IMR-90 (cell line): ENCODE measurements around the gene RASGRF1.

Experiments
- NFE2L2 ChIP-seq: fragments of 150-350 bp; IDR thresholded peaks from 2 replicates; pipeline ENCODE4 v1.6.1; 2016; ENCODE audit warnings: low read depth, mild to moderate bottlenecking, low read length
- POLR2A ChIP-seq: IDR thresholded peaks from 2 replicates; pipeline ENCODE4 v1.6.1; 2012; ENCODE audit warnings: mild to moderate bottlenecking, low read depth, low read length
- RAD21 ChIP-seq: IDR thresholded peaks from 2 replicates; pipeline ENCODE4 v1.6.1; 2012; ENCODE audit warnings: low read length, improper control_type of control experiment
- SMC3 ChIP-seq: fragments of 150-350 bp; IDR thresholded peaks from 2 replicates; pipeline ENCODE4 v1.6.1; 2016; ENCODE audit warnings: low read depth, mild to moderate bottlenecking, antibody characterized with exemption, low read length, moderate library complexity
- TF ChIP-seq, protein P1 (sequence below): conservative IDR thresholded peaks from 2 replicates; pipeline ENCODE4 v1.5.1; 2012; ENCODE audit warnings: mild to moderate bottlenecking, low read depth, low read length, improper control_type of control experiment

DNA sequence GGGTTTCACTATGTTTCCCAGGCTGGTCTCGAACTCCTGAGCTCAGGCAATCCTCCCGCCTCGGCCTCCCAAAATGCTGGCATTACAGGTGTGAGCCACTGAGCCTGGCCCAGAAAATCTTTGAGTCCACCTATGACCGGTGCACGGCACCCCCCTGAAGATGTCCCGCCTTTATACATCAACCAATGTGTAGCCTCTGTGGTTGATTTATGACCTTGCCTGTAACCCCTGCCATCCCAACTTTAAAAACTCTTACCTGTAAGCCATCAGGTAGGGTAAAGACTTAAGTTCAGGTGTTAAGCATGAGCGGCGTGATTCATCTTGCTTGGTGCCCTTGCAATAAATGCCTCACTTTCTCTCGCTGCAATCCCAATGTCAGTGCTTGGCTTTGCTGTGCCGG, 131.2 kb downstream of the RASGRF1 start:
- TF ChIP-seq, protein P1, sequence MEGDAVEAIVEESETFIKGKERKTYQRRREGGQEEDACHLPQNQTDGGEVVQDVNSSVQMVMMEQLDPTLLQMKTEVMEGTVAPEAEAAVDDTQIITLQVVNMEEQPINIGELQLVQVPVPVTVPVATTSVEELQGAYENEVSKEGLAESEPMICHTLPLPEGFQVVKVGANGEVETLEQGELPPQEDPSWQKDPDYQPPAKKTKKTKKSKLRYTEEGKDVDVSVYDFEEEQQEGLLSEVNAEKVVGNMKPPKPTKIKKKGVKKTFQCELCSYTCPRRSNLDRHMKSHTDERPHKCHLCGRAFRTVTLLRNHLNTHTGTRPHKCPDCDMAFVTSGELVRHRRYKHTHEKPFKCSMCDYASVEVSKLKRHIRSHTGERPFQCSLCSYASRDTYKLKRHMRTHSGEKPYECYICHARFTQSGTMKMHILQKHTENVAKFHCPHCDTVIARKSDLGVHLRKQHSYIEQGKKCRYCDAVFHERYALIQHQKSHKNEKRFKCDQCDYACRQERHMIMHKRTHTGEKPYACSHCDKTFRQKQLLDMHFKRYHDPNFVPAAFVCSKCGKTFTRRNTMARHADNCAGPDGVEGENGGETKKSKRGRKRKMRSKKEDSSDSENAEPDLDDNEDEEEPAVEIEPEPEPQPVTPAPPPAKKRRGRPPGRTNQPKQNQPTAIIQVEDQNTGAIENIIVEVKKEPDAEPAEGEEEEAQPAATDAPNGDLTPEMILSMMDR: no peak
- no peak for TF ChIP-seq POLR2A
- TF ChIP-seq NFE2L2: no peak
- no peak for TF ChIP-seq SMC3
- TF ChIP-seq RAD21: no peak
